Stimulated activated CD8-positive, alpha-beta memory T cell treated with anti-CD3 and anti-CD28 coated beads, Interleukin-4, amount 100 ng/mL, for 1 hour (primary cell): ENCODE data around the gene TBC1D24.

ENCODE experiments used
- DNase-seq, 2 donors: peaks; one replicate each; pipeline ENCODE4 v3.0.0-alpha.2; 2020; ENCODE audit warnings: low read depth in 2 of 2, low spot score in 1 of 2

TBC1D24 gene

GRCh38 chr16:2515180-2515851, 40.4 kb downstream of the TBC1D24 start:
- DNase-seq: no peak

- no peak for DNase-seq
These were observed 41.7 kb downstream of the TBC1D24 start for GRCh38 chr16:2516391-2517240.

DNA sequence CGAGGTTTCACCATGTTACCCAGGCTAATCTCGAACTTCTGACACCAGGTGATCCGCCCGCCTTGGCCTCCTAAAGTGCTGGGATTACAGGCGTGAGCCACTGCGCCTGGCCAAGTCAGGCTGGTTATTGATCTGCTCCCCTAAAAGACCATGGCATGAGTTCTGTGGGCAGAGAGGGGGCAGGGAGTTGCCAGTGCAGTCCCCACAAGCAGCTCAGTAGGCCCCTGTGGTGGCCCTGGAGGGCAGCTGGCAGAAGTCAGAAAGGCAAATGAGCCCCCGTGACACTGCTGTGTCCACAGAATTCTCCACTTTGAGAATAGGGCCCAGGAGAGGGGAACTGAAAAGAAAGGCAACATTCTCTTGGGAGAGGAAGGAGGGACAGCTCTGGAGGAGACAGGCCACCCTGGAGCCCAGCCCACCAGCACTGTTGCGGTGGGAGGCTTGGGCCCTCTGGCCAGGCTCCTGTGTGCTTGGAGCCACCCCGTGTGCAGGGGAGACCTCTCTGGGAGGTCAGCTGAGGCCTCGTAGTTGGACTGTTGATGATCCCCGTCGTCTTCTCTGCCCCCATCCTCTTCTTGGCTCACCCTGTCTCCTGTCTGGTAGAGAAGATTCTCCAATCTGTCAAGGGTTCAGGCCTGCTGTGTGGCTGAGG, 43.2 kb downstream of the TBC1D24 start:
- DNase-seq: no peak

- DNase-seq: no peak
These were observed 44.1 kb downstream of the TBC1D24 start for GRCh38 chr16:2518823-2519710.

- DNase-seq: no peak
These were observed 44.8 kb downstream of the TBC1D24 start for GRCh38 chr16:2519711-2520080.

- peak; percentile 71 to 77 for DNase-seq
These were observed 45.3 kb downstream of the TBC1D24 start, which contains the start of gene AMDHD2 for GRCh38 chr16:2520097-2520783. Gene AMDHD2 (plus strand): TSS chr16:2520371. CDS start chr16:2520459, 88 bp downstream.

DNA sequence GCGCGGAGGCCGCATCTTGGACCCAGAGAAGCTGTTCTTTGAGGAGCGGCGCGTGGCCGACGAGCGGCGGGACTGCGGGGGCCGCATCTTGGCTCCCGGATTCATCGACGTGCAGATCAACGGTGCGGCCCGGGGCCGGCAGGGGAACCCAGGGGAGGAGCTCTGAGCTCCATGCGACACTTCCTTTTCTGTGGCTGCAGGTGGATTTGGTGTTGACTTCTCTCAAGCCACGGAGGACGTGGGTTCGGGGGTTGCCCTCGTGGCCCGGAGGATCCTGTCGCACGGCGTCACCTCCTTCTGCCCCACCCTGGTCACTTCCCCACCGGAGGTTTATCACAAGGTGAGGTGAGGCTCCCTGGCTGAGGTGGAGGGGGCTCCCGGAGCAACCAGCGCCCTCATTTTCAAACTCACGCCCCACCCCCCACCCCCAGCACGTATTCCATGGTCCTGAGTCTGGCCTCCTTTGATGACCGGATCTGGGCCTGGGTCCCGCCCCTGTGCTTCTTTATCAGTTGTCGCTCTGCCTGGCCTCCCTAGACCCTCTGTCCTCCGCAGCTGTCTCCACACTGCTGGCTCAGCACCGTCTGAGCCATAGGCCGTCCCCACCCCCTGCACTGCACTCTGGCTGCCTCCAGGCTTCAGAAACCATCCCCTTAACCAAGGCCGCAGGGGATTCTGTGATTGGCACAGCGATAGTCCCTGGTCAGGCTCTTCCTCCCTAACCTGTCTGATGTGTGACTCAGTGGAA, 46.0 kb downstream of the TBC1D24 start:
- peak in 1 of 2 donors; percentile 29 for DNase-seq

- DNase-seq: no peak
These were observed 48.9 kb downstream of the TBC1D24 start for GRCh38 chr16:2523801-2524231.

DNA sequence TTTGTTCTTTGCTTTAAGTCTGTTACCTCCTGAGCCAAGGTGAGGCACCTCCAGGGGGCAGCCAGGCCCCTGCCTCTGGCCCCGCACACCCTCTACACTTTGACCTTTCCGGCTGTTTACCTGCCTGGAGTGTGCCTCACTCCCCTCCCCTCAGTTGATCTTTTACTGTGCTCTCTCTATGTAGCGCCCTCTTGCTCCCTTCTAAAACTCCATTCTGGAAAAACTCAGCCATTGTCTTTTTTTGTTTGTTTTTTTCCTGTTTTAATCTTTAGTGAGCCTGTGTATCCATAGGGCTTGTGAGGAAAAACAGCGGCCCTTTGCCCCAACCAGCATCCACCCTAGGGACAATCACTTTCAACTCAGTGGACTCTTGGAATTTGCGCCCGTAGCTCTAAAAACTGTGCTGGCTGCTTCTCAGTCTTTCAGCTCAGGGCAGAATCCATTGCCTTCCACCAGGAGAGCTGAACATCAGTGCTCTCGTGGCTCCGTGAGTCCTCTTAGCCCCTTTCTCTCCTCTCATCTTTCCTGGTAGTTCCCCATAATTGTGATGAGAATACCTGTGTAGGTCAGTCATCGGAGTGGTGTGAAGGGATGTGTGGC, 49.5 kb downstream of the TBC1D24 start:
- DNase-seq: no peak

DNA sequence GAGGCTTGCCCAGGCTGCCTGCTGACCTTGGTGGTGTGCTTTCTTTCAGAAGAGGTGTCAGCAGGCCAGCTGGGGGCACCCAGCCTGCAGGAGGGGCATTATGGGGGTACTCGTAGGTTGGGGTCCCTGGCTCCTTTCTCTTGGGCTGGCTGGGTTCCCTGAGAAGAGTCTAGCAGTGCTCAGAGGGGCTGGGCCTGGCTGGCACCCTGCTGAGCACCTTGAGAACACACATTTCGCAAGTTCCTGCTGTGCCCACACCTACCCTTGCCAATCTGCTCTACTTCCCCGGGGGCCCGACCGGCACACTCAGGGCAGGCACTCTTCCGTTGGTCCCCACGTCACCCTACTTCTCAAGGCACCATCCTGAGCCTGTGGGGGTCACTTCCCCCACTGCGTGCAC, 51.2 kb downstream of the TBC1D24 start:
- DNase-seq: no peak

GRCh38 chr16:2527071-2527783, 52.3 kb downstream of the TBC1D24 start:
- no peak for DNase-seq

- DNase-seq: no peak
These were observed 52.8 kb downstream of the TBC1D24 start for GRCh38 chr16:2527784-2528100.

DNA sequence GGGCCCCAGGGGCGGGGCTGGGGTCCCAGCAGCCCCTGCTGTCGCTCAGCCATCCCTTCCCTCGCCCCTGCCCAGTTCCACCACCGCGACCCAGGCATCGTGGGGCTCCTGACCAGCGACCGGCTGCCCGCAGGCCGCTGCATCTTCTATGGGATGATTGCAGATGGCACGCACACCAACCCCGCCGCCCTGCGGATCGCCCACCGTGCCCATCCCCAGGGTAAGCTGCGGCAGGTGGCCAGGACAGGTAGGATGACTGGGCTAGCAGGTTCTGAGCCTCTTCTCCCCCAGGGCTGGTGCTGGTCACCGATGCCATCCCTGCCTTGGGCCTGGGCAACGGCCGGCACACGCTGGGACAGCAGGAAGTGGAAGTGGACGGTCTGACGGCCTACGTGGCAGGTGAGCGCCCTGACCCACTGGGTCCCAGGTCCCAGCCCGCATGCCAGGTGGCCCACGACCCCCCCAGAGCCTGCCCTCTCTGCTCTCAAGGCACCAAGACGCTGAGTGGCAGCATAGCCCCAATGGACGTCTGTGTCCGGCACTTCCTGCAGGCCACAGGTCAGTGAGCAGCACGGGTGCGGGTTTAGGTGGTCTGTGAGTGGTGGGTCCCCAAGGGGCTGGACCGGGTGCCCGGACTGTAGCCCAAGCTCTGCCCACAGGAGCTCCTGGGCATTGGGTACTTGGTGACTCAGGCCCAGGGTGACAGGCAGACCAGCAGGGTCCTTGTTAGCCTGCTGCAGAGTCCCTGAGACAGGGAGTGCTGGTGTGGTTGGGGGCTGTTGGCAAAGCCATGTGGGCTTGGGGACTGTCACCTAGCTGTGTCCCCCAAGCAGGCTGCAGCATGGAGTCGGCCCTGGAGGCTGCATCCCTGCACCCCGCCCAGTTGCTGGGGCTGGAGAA, 53.5 kb downstream of the TBC1D24 start:
- DNase-seq: no peak

- DNase-seq: no peak
These were observed 54.4 kb downstream of the TBC1D24 start for GRCh38 chr16:2529061-2529931.

DNA sequence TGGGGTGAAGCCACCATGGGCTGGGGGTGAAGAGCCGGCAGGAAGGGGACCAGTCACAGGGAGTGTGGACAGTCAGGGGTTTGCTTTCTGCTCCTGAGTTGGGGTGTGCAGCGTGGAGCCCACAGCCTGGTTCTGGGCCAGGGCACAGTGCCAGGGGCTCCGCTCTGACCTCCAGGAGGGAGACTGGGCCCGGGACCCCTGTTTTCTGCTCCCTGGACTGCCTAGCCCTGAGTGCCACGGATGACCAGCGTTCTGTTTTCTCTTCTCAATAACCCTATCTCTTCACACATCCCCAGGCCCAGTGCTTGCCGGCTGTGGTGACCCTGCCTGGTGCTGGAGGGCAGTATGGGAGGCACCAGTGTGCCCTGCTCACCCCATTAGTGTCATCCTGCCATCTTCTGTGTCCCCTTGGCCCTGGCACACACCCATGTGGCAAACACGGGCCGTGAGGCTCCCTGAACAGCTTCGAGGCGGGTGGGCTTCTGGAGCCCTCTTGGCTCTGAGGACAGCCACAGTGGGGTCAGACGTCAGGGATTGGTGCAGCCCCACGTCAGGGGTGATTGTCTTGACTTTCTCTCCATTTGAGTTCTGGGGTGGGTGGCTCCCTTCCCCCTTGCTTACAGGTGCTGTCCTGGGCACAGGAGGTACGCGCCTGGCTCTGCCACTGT, 55.2 kb downstream of the TBC1D24 start:
- DNase-seq: no peak

DNA sequence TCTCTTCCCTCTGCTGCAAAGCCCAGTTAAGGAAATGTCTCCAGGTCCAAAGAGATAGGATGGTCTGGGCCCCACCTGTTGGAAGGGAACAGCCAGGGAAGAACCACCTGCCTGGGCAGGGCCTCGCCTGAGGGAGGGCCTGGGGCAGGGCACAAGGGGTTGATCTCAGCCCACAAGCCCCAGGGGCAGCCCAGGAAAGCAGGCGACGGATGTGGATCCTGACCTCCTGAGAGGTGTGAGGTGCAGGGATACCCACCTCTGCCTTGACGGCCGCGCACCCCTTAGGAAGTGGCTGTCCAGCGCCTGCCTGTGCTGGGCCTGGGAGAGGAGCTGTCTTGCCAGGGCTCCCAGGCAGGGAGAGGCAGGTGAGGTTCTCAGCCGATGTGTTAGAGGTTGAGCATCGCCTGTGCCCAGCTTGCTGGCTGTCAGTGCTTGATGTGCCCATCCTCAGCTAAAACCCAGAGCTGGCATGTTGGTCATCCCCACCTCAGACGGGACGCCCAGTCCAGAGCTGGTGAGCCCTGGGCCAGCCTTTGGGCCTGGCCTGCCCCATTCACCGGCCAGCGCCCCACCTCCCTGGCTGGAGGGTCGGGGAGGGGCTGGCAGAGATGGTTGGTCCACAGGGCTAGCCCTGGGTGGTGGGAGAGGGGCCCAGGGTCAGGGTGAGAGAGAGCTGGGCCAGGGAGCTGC, 55.8 kb downstream of the TBC1D24 start:
- DNase-seq: no peak
